Thoracic aorta (tissue), 2 donors: ENCODE results near the gene EXOC4. TPM values are rescaled to one million over a fixed set of nuclear protein-coding genes. Genes with fewer than 3 reads are reported as not detected.

Experiments used
- ATAC-seq: fragments of 150-250 bp; one replicate; pipeline ENCODE4 v1.8.0; 2017; ENCODE audit warnings: low read depth; ENCODE audit not compliant: insufficient number of reproducible peaks, low FRiP score
- DNase-seq: peaks from one replicate; pipeline ENCODE4 v3.0.0-alpha.2; 2020; ENCODE audit warnings: low spot score
- H3K27ac ChIP-seq, 2 donors: fragments of 200-600 bp; sonication (generic); 1 replicate in 1 of 2; 2 replicates in 1 of 2; pipeline ENCODE4 v1.5.1; 2016; ENCODE audit warnings: mild to moderate bottlenecking in 2 of 2, moderate library complexity in 2 of 2
- H3K27me3 ChIP-seq: fragments of 200-600 bp; sonication (generic); replicated peaks from 2 replicates; pipeline ENCODE4 v1.6.0; 2016; ENCODE audit warnings: mild to moderate bottlenecking; ENCODE audit not compliant: insufficient read depth
- H3K36me3 ChIP-seq: fragments of 200-600 bp; sonication (generic); one replicate; pipeline ENCODE4 v1.5.1; 2016
- H3K4me1 ChIP-seq, 2 donors: fragments of 200-600 bp; sonication (generic); 1 replicate in 1 of 2; 2 replicates in 1 of 2; pipeline versions ENCODE4 v1.5.1 to v1.6.0; 2016; ENCODE audit warnings: low read depth in 2 of 2, mild to moderate bottlenecking in 1 of 2; ENCODE audit not compliant: control insufficient read depth in 1 of 2
- H3K4me3 ChIP-seq: fragments of 200-600 bp; sonication (generic); 2 replicates; pipeline ENCODE4 v1.5.1; 2016; ENCODE audit warnings: mild to moderate bottlenecking
- H3K9me3 ChIP-seq: fragments of 200-600 bp; sonication (generic); 2 replicates; pipeline ENCODE4 v1.5.1; 2016
- total RNA-seq, 2 donors: library from RNA; depleted of rRNA; stranded (reverse); fragments of >200 nt; gene quantifications; one replicate each; pipeline versions ENCODE4 v1.1.0 to v1.2.3, GENCODE V29; 2016
- TF ChIP-seq, protein P1 (sequence below): fragments of 200-600 bp; sonication (generic); IDR thresholded peaks from one replicate; pipeline ENCODE4 v1.5.1; 2019; ENCODE audit warnings: antibody characterized with exemption

Gene EXOC4
- total RNA-seq, 2 donors from 2014 or later: 65.3 to 72.8 TPM

- Histone ChIP-seq H3K4me3 (no peak overlapping the region), H3K36me3 (no peaks in the 10 kb centered on the region), H3K4me1 (peaks cover 0 to 15% of the 10 kb centered on the region in 2 donors), H3K27ac (no peak overlapping the region), H3K9me3 (no peaks in the 10 kb centered on the region), H3K27me3 (no peaks in the 10 kb centered on the region)
- DNase-seq (no peak), ATAC-seq (no peak)
- TF ChIP-seq, protein P1, sequence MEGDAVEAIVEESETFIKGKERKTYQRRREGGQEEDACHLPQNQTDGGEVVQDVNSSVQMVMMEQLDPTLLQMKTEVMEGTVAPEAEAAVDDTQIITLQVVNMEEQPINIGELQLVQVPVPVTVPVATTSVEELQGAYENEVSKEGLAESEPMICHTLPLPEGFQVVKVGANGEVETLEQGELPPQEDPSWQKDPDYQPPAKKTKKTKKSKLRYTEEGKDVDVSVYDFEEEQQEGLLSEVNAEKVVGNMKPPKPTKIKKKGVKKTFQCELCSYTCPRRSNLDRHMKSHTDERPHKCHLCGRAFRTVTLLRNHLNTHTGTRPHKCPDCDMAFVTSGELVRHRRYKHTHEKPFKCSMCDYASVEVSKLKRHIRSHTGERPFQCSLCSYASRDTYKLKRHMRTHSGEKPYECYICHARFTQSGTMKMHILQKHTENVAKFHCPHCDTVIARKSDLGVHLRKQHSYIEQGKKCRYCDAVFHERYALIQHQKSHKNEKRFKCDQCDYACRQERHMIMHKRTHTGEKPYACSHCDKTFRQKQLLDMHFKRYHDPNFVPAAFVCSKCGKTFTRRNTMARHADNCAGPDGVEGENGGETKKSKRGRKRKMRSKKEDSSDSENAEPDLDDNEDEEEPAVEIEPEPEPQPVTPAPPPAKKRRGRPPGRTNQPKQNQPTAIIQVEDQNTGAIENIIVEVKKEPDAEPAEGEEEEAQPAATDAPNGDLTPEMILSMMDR: no peak
Observed at GRCh38 chr7:133389727-133390126, 136.8 kb downstream of the EXOC4 start.

GRCh38 chr7:133391206-133391605 is 138.3 kb downstream of the EXOC4 start:
- TF ChIP-seq, protein P1: no peak
- no peaks in the 10 kb centered on the region for H3K36me3 ChIP-seq
- H3K4me1 ChIP-seq: peaks cover 0 to 14% of the 10 kb centered on the region in 2 donors
- DNase-seq (no peak), ATAC-seq (no peak)
- H3K4me3 ChIP-seq: no peak overlapping the region
- H3K27ac ChIP-seq: no peak overlapping the region
- H3K9me3 ChIP-seq: no peaks in the 10 kb centered on the region
- no peaks in the 10 kb centered on the region for H3K27me3 ChIP-seq

GRCh38 chr7:133394369-133394768 is 141.5 kb downstream of the EXOC4 start:
- DNase-seq (no peak), ATAC-seq (no peak)
- no peak overlapping the region for H3K27ac ChIP-seq
- no peaks in the 10 kb centered on the region for H3K9me3 ChIP-seq
- no peak overlapping the region for H3K4me3 ChIP-seq
- no peaks in the 10 kb centered on the region for H3K36me3 ChIP-seq
- H3K27me3 ChIP-seq: no peaks in the 10 kb centered on the region
- no peaks in the 10 kb centered on the region for H3K4me1 ChIP-seq
- TF ChIP-seq, protein P1: no peak

DNA sequence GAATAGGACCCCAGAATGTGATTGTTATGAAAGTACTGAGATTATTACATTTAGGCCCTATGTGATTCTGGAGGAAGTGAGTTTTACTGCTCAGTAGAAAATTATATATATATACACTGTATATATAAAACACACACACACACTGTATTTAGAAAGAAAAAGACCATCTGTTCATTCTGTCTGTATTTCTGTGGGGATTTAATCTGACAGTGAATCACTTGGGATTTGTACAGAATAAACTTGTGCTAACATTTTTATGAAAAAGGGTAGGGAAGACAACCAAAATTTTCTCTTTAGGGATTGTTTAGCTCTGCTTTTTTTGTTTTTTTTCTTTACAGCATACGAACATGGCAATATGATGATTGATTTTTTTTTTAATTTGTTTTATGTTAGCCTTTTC is 142.7 kb downstream of the EXOC4 start:
- no peak for ATAC-seq

GRCh38 chr7:133398506-133398905 is 145.6 kb downstream of the EXOC4 start:
- Histone ChIP-seq H3K9me3 (no peaks in the 10 kb centered on the region), H3K27me3 (no peaks in the 10 kb centered on the region), H3K4me3 (no peak overlapping the region), H3K4me1 (peaks cover 0 to 10% of the 10 kb centered on the region in 2 donors), H3K36me3 (no peaks in the 10 kb centered on the region), H3K27ac (no peak overlapping the region)
- ATAC-seq (no peak), DNase-seq (no peak)
- TF ChIP-seq, protein P1: no peak

More for the DNA sequence above, 142.7 kb downstream of the EXOC4 start:
- Histone ChIP-seq H3K9me3 (no peaks in the 10 kb centered on the region), H3K27me3 (no peaks in the 10 kb centered on the region), H3K4me1 (peaks cover 0 to under 1% of the 10 kb centered on the region in 2 donors), H3K4me3 (no peak overlapping the region), H3K27ac (no peak overlapping the region), H3K36me3 (no peaks in the 10 kb centered on the region)
- TF ChIP-seq, protein P1: no peak
- no peak for DNase-seq
